ENCODE measurements around the gene LYSMD2. TPM values are rescaled to one million over a fixed set of nuclear protein-coding genes. Genes with fewer than 3 reads are reported as not detected.

The LYSMD2 gene
- total RNA-seq, 6 experiments from 2014 or later, result 5.0 to 17.4 (median 8.4) TPM

- ATAC-seq (peak; percentile 69 to 95 (median 76)), DNase-seq (peak in 1 of 3 donors; percentile 29)
- Histone ChIP-seq H3K4me1 (peaks cover 0 to 7% (median 0%) of the 10 kb centered on the region in 4 donors), H3K36me3 (peaks cover 0 to 10% (median 1%) of the 10 kb centered on the region in 4 donors), H3K27ac (no peak overlapping the region), H3K9me3 (no peaks in the 10 kb centered on the region), H3K4me3 (no peak overlapping the region), H3K27me3 (no peaks in the 10 kb centered on the region)
- WGBS (ENCODE audit: insufficient coverage, low coverage, low lambda C conversion rate, missing lambda C conversion rate), result 48% methylated on average over 5 of the region's 5 CpGs
- intact Hi-C loops (cut with DNase I), result no loop called here
- TF ChIP-seq, protein P1, sequence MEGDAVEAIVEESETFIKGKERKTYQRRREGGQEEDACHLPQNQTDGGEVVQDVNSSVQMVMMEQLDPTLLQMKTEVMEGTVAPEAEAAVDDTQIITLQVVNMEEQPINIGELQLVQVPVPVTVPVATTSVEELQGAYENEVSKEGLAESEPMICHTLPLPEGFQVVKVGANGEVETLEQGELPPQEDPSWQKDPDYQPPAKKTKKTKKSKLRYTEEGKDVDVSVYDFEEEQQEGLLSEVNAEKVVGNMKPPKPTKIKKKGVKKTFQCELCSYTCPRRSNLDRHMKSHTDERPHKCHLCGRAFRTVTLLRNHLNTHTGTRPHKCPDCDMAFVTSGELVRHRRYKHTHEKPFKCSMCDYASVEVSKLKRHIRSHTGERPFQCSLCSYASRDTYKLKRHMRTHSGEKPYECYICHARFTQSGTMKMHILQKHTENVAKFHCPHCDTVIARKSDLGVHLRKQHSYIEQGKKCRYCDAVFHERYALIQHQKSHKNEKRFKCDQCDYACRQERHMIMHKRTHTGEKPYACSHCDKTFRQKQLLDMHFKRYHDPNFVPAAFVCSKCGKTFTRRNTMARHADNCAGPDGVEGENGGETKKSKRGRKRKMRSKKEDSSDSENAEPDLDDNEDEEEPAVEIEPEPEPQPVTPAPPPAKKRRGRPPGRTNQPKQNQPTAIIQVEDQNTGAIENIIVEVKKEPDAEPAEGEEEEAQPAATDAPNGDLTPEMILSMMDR (IDR thresholded peaks at IDR 0.05), result no peak
- no peak for TF ChIP-seq POLR2A (IDR thresholded peaks at IDR 0.05)
These were observed 11.0 kb downstream of the LYSMD2 start for GRCh38 chr15:51726302-51727073.

- ATAC-seq, result peak in 3 of 4 donors; percentile 56 to 77 (median 61)
- no peak for DNase-seq
These were observed 12.8 kb downstream of the LYSMD2 start for GRCh38 chr15:51724673-51725072.

GRCh38 chr15:51724199-51724598 lies 13.3 kb downstream of the LYSMD2 start:
- ATAC-seq (no peak), DNase-seq (no peak)
- no peak for TF ChIP-seq POLR2A (IDR thresholded peaks at IDR 0.05)
- TF ChIP-seq, protein P1 (IDR thresholded peaks at IDR 0.05), result no peak
- no peak overlapping the region for H3K27ac ChIP-seq
- no peaks in the 10 kb centered on the region for H3K9me3 ChIP-seq
- no peaks in the 10 kb centered on the region for H3K27me3 ChIP-seq
- H3K4me1 ChIP-seq, result peaks cover 0 to 10% (median 0%) of the 10 kb centered on the region in 4 donors
- no peak overlapping the region for H3K4me3 ChIP-seq
- peaks cover 0 to 10% (median 1%) of the 10 kb centered on the region in 4 donors for H3K36me3 ChIP-seq
- intact Hi-C loops (cut with DNase I), result no loop called here
- whole genome bisulfite sequencing (ENCODE audit: insufficient coverage, low coverage, low lambda C conversion rate, missing lambda C conversion rate), result 63% methylated on average over 2 of the region's 2 CpGs

More at GRCh38 chr15:51724673-51725072, 12.8 kb downstream of the LYSMD2 start:
- intact Hi-C loops (cut with DNase I), result no loop called here
- H3K36me3 ChIP-seq, result peaks cover 0 to 10% (median 1%) of the 10 kb centered on the region in 4 donors
- TF ChIP-seq, protein P1 (IDR thresholded peaks at IDR 0.05), result no peak
- TF ChIP-seq POLR2A (IDR thresholded peaks at IDR 0.05), result no peak
- peaks cover 0 to 10% (median 0%) of the 10 kb centered on the region in 4 donors for H3K4me1 ChIP-seq
- no peaks in the 10 kb centered on the region for H3K9me3 ChIP-seq
- 25% methylated on average over 1 of the region's 1 CpG for WGBS (ENCODE audit: insufficient coverage, low coverage, low lambda C conversion rate, missing lambda C conversion rate)
- no peak overlapping the region for H3K4me3 ChIP-seq
- H3K27me3 ChIP-seq, result no peaks in the 10 kb centered on the region
- H3K27ac ChIP-seq, result no peak overlapping the region

DNA sequence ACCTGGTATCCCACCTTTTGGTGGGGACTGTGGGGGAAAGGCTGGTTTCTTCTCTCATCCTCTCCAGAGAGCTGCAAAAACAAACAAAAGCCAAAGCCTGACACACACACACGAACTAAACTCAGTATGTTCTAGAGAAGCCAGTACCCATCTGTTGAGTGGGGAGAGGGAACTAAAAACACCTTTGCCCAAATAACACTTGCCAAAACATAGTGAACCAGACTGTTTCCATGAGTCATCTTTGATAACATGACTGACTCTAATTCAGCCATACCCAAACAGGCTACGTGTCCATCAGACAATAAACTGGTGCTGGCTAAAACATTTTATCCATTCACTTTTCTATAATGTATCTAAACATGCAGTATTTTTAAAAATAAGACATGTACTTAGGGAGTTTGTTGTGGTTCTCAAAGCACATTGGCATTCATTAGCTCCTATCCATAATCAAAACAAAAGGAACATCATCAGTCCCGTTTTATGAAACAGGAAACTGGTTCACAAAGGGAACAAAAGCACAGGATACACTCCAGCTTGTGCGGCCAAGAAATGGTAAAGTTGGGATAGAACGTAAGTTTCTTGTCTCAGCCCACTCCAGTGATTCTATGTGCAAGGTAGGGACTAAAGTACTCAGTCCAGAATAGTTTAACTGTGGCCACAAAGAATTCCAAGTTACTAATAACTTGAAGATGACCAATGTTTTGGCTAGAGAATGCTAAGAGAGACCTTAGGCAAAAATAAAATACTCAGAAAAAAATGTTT lies 16.1 kb downstream of the LYSMD2 start:
- Histone ChIP-seq H3K27ac (peak overlapping the region in 2 of 3 donors; percentile 21 to 45), H3K36me3 (peaks cover 0 to 10% (median 1%) of the 10 kb centered on the region in 4 donors), H3K4me1 (peaks cover 0 to 10% (median 0%) of the 10 kb centered on the region in 4 donors), H3K27me3 (no peaks in the 10 kb centered on the region), H3K4me3 (no peak overlapping the region), H3K9me3 (no peaks in the 10 kb centered on the region)
- TF ChIP-seq, protein P1 (IDR thresholded peaks at IDR 0.05), result no peak
- no peak for TF ChIP-seq POLR2A (IDR thresholded peaks at IDR 0.05)
- ATAC-seq (peak; percentile 35 to 86 (median 58)), DNase-seq (no peak)
- WGBS (ENCODE audit: insufficient coverage, low coverage, low lambda C conversion rate, missing lambda C conversion rate), result 59% methylated on average over 5 of the region's 5 CpGs
- intact Hi-C loops (cut with DNase I), result no loop called here

All from right lobe of liver (tissue), 6 donors.